GM19328 (cell line): ENCODE measurements around the gene LANCL3.
"Not testable (repeated sequence)": the region's sequence is repeated elsewhere in the genome, so short reads cannot be mapped to it uniquely, and the experiment has no call there.

Source experiments
- ATAC-seq: cut with Tn5 transposase; IDR thresholded peaks from one replicate; pipeline ENCODE4 v1.9.1; 2021; ENCODE audit warnings: mild to moderate bottlenecking, moderate library complexity; ENCODE audit not compliant: unreplicated experiment

The LANCL3 gene

GRCh38 chrX:37571426-37572107 lies at the start of gene LANCL3:
TSS of gene LANCL3 (plus strand) at chrX:37571661. CDS start at chrX:37571871, 210 bp downstream.
- not testable (repeated sequence) for ATAC-seq

GRCh38 chrX:37523673-37524072 lies 47.8 kb upstream of the LANCL3 start:
- ATAC-seq, result not testable (repeated sequence)

GRCh38 chrX:37541991-37542390 lies 29.5 kb upstream of the LANCL3 start:
- no peak for ATAC-seq

GRCh38 chrX:37542791-37543190 lies 28.7 kb upstream of the LANCL3 start:
- ATAC-seq, result no peak

GRCh38 chrX:37543324-37543723 lies 28.1 kb upstream of the LANCL3 start:
- ATAC-seq, result no peak

GRCh38 chrX:37544531-37544930 lies 26.9 kb upstream of the LANCL3 start:
- ATAC-seq, result not testable (repeated sequence)

- no peak for ATAC-seq
These were observed 26.4 kb upstream of the LANCL3 start for GRCh38 chrX:37545066-37545465.

- not testable (repeated sequence) for ATAC-seq
These were observed 21.8 kb upstream of the LANCL3 start for GRCh38 chrX:37549619-37550018.

- ATAC-seq, result no peak
These were observed 18.0 kb upstream of the LANCL3 start for GRCh38 chrX:37553476-37553875.

GRCh38 chrX:37565254-37565653 lies 6.2 kb upstream of the LANCL3 start:
- not testable (repeated sequence) for ATAC-seq

GRCh38 chrX:37570349-37570748 lies 1.1 kb upstream of the LANCL3 start:
- ATAC-seq, result not testable (repeated sequence)

GRCh38 chrX:37572108-37572587 lies 687 bp downstream of the LANCL3 start:
- ATAC-seq, result not testable (repeated sequence)

- ATAC-seq, result not testable (repeated sequence)
These were observed 1.7 kb downstream of the LANCL3 start for GRCh38 chrX:37573121-37573520.

GRCh38 chrX:37578045-37578444 lies 6.6 kb downstream of the LANCL3 start:
- ATAC-seq, result no peak

- no peak for ATAC-seq
These were observed 8.6 kb downstream of the LANCL3 start for GRCh38 chrX:37580080-37580479.

- not testable (repeated sequence) for ATAC-seq
These were observed 15.9 kb downstream of the LANCL3 start for GRCh38 chrX:37587337-37587736.

- no peak for ATAC-seq
These were observed 18.6 kb downstream of the LANCL3 start for GRCh38 chrX:37590047-37590446.

- ATAC-seq, result no peak
These were observed 23.4 kb downstream of the LANCL3 start for GRCh38 chrX:37594755-37595382.

- ATAC-seq, result no peak
These were observed 28.3 kb downstream of the LANCL3 start for GRCh38 chrX:37599729-37600128.

- peak; percentile 43 for ATAC-seq
These were observed 32.5 kb downstream of the LANCL3 start for GRCh38 chrX:37603938-37604409.

GRCh38 chrX:37607243-37607642 lies 35.8 kb downstream of the LANCL3 start:
- ATAC-seq, result no peak

GRCh38 chrX:37608156-37608555 lies 36.7 kb downstream of the LANCL3 start:
- no peak for ATAC-seq
